Measurements from ENCODE around the gene IL4R. TPM values are rescaled to one million over a fixed set of nuclear protein-coding genes. Genes with fewer than 3 reads are reported as not detected.

Gene IL4R
- total RNA-seq, 1 donor from 2014 or later, result 64.1 TPM

DNA sequence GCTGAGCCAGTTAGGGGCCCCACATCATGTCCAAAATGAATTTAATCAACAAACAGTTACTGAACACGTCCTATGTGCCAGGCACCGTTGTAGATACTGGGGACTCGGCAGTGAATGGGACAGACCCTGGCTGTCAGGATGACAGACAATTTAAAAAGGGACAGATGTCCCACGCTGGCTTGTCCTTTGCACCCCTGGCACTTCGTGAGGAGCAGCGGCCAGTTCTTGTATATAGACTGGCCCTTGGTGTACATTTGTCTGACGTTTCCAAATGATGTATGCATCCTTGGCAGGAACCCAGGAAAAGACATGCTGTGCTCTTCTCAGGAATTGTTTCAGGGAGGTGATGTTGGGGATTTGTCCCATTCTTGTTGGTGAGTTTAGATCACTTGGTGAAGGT is 21.1 kb downstream of the IL4R start:
- peaks cover 0 to 48% of the 10 kb centered on the region in 2 donors for H3K36me3 ChIP-seq
- peak overlapping the region; percentile 18 for H3K27ac ChIP-seq
- no peaks in the 10 kb centered on the region for H3K27me3 ChIP-seq
- H3K9me3 ChIP-seq, result no peaks in the 10 kb centered on the region
- intact Hi-C loops (cut with DNase I), result no loop called here
- H3K4me1 ChIP-seq, result peaks cover 35% of the 10 kb centered on the region
- TF ChIP-seq POLR2AphosphoS5 (IDR thresholded peaks at IDR 0.05; ENCODE audit: insufficient read depth in 1 of 2, low read depth in 1 of 2) (no peak), POLR2A (IDR thresholded peaks at IDR 0.05) (no peak)
- TF ChIP-seq, protein P1, sequence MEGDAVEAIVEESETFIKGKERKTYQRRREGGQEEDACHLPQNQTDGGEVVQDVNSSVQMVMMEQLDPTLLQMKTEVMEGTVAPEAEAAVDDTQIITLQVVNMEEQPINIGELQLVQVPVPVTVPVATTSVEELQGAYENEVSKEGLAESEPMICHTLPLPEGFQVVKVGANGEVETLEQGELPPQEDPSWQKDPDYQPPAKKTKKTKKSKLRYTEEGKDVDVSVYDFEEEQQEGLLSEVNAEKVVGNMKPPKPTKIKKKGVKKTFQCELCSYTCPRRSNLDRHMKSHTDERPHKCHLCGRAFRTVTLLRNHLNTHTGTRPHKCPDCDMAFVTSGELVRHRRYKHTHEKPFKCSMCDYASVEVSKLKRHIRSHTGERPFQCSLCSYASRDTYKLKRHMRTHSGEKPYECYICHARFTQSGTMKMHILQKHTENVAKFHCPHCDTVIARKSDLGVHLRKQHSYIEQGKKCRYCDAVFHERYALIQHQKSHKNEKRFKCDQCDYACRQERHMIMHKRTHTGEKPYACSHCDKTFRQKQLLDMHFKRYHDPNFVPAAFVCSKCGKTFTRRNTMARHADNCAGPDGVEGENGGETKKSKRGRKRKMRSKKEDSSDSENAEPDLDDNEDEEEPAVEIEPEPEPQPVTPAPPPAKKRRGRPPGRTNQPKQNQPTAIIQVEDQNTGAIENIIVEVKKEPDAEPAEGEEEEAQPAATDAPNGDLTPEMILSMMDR (IDR thresholded peaks at IDR 0.05), result no peak
- no peak for DNase-seq (ENCODE audit: extremely low spot score in 2 of 2)
- H3K4me3 ChIP-seq, result no peak overlapping the region

DNA sequence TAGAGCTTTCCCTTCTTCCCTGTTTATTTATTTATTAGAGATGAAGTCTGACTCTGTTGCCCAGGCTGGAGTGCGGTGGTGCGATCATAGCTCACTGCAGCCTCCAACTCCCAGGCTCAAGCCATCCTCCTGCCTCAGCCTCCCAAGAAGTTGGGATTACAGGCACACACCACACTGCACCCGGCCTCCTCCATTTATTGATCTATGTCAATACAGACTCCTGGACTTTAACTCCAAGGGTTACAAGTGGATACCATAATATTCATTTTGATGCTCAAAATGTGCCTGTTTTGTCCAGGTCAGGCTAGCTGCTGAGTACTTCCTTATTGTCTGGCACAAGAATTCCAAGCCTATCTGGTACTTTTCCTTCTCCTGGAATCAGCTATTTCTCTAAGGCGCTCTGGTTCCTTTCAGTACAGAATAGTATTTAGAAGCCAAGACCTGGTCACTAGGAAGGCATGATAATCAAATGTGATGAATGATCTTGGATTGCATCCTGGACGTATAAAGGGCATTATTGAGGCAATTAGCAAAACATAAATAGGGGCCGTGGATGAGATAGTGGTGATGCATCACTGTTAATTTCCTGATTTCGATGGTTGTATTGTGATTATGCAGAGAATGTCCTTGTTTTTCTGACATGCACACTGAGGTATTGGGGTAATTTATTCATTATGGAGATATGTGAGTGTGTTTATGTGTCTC is 21.7 kb downstream of the IL4R start:
- intact Hi-C loops (cut with DNase I), result no loop called here
- no peaks in the 10 kb centered on the region for H3K9me3 ChIP-seq
- no peaks in the 10 kb centered on the region for H3K27me3 ChIP-seq
- H3K36me3 ChIP-seq, result peaks cover 0 to 55% of the 10 kb centered on the region in 2 donors
- TF ChIP-seq, protein P1 (IDR thresholded peaks at IDR 0.05), result no peak
- no peak for TF ChIP-seq POLR2AphosphoS5 (IDR thresholded peaks at IDR 0.05; ENCODE audit: insufficient read depth in 1 of 2, low read depth in 1 of 2)
- no peak for TF ChIP-seq POLR2A (IDR thresholded peaks at IDR 0.05)
- H3K4me1 ChIP-seq, result peaks cover 28% of the 10 kb centered on the region
- H3K27ac ChIP-seq, result peak overlapping the region; percentile 18
- H3K4me3 ChIP-seq, result no peak overlapping the region
- DNase-seq (ENCODE audit: extremely low spot score in 2 of 2), result no peak

DNA sequence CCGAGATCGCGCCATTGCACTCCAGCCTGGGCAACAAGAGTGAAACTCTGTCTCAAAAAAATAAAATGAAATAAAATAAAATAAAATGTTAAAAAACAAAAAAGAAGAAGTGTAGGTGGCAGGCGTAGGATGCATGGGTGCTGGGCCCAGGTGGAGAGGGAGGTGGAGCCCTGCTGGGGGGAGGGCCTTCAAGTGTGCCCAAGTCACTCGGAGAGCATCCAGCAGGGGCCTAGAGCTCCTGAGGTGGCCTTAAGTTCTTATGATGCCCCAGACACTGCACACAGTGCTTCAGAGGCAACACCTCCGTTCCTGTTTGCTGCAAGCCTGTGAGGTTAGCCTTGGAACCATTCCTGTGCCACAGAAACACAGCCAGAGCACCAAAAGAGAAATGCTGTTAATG is 23.2 kb downstream of the IL4R start:
- Histone ChIP-seq H3K4me1 (peaks cover 13% of the 10 kb centered on the region), H3K27ac (no peak overlapping the region)
- intact Hi-C loops (cut with DNase I), result no loop called here

DNA sequence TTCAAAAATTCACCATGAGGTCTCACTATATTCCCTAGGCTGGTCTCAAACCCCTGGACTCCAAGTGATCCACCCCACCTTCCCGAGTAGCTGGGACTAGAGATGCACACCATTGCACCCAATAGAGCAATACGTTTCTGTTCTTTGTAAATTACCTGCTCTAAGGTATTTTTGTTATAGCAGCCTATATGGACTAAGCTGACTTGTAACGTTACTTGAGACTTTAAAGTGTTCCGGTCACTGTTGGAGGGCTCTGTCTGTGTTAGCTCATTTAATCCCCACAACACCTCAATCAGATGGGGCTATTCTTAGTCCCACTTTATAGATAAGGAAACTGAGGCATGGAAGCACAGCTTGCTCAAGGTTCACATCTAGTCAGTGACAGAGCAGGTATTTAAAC is 25.4 kb downstream of the IL4R start:
- intact Hi-C loops (cut with DNase I), result no loop called here
- no peak for DNase-seq (ENCODE audit: extremely low spot score in 2 of 2)
- Histone ChIP-seq H3K4me3 (no peak overlapping the region), H3K27ac (no peak overlapping the region), H3K27me3 (no peaks in the 10 kb centered on the region), H3K36me3 (peaks cover 0 to 71% of the 10 kb centered on the region in 2 donors), H3K4me1 (peaks cover 12% of the 10 kb centered on the region), H3K9me3 (no peaks in the 10 kb centered on the region)
- TF ChIP-seq POLR2A (IDR thresholded peaks at IDR 0.05) (no peak), POLR2AphosphoS5 (IDR thresholded peaks at IDR 0.05; ENCODE audit: insufficient read depth in 1 of 2, low read depth in 1 of 2) (no peak)
- TF ChIP-seq, protein P1 (IDR thresholded peaks at IDR 0.05), result no peak

More for the DNA sequence above, 23.2 kb downstream of the IL4R start:
- peaks cover 0 to 69% of the 10 kb centered on the region in 2 donors for H3K36me3 ChIP-seq
- TF ChIP-seq, protein P1 (IDR thresholded peaks at IDR 0.05), result no peak
- no peak overlapping the region for H3K4me3 ChIP-seq
- DNase-seq (ENCODE audit: extremely low spot score in 2 of 2), result no peak
- no peaks in the 10 kb centered on the region for H3K27me3 ChIP-seq
- H3K9me3 ChIP-seq, result no peaks in the 10 kb centered on the region

DNA sequence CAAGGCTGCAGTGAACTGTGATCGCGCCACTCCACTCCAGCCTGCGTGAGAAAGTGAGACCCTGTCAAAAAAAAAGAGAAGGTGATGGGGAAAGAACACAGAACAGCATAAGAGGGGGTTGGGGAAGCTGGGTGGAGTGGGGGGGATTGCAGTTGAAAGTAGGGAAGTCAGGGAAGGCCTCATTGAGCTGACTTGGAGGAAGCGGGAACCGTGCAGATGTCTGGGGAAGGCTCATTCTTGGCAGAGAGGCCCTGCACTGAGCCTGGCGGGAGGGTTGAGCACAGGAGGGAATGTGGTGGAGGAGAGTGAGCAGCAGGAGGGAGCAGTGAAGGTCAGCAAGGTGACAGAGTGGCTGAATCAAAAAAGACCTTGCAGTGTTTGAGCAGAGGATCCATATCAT is 26.9 kb downstream of the IL4R start:
- peaks cover 0 to 73% of the 10 kb centered on the region in 2 donors for H3K36me3 ChIP-seq
- H3K27me3 ChIP-seq, result no peaks in the 10 kb centered on the region
- H3K9me3 ChIP-seq, result no peaks in the 10 kb centered on the region
- H3K27ac ChIP-seq, result no peak overlapping the region
- peaks cover 4% of the 10 kb centered on the region for H3K4me1 ChIP-seq
- intact Hi-C loops (cut with DNase I), result no loop called here
- DNase-seq (ENCODE audit: extremely low spot score in 2 of 2), result no peak
- TF ChIP-seq POLR2AphosphoS5 (IDR thresholded peaks at IDR 0.05; ENCODE audit: insufficient read depth in 1 of 2, low read depth in 1 of 2) (no peak), POLR2A (IDR thresholded peaks at IDR 0.05) (no peak)
- TF ChIP-seq, protein P1 (IDR thresholded peaks at IDR 0.05), result no peak
- H3K4me3 ChIP-seq, result no peak overlapping the region
